H1 (cell line): ENCODE results near the gene FAT1.

Experiments used
- CREB1 ChIP-seq: IDR thresholded peaks from 2 replicates; pipeline ENCODE4 v1.6.1; 2012; ENCODE audit warnings: inconsistent platforms
- EP300 ChIP-seq, 2 experiments: IDR thresholded peaks; 1 replicate in 1 of 2; 2 replicates in 1 of 2; pipeline ENCODE4 v1.6.1; 2011 to 2012; ENCODE audit warnings: low read depth in 2 of 2, low read length in 2 of 2, mild to moderate bottlenecking in 2 of 2, borderline replicate concordance in 1 of 2, inconsistent platforms in 1 of 2, moderate library complexity in 1 of 2
- EZH2 ChIP-seq: fragments of 200-600 bp; sonication (generic); IDR thresholded peaks from 2 replicates; pipeline ENCODE4 v1.7.1; 2012; ENCODE audit warnings: low read depth, mild to moderate bottlenecking, moderate library complexity, low read length, inconsistent platforms; ENCODE audit not compliant: severe bottlenecking
- GTF2F1 ChIP-seq: IDR thresholded peaks from 2 replicates; pipeline ENCODE4 v1.6.1; 2012; ENCODE audit warnings: low read depth, low read length, improper control_type of control experiment, borderline replicate concordance
- HDAC2 ChIP-seq, 2 experiments: fragments of 300-600 bp in 1 of 2; sonication (generic) in 1 of 2; IDR thresholded peaks; 2 replicates each; pipeline ENCODE4 v1.6.1; 2011 to 2012; ENCODE audit warnings: low read depth in 2 of 2, low read length in 2 of 2, mild to moderate bottlenecking in 2 of 2, moderate library complexity in 2 of 2, borderline replicate concordance in 1 of 2, inconsistent platforms in 1 of 2
- HDAC6 ChIP-seq: IDR thresholded peaks from one replicate; pipeline ENCODE4 v1.7.1; 2012; ENCODE audit warnings: low read depth, mild to moderate bottlenecking, inconsistent platforms, low read length, moderate library complexity
- JUN ChIP-seq: IDR thresholded peaks from 2 replicates; pipeline ENCODE4 v1.6.1; 2011; ENCODE audit warnings: low read depth, mild to moderate bottlenecking, improper control_type of control experiment, low read length
- POLR2A ChIP-seq, 2 experiments: IDR thresholded peaks; 1 replicate in 1 of 2; 2 replicates in 1 of 2; pipeline ENCODE4 v1.6.1; 2011; ENCODE audit warnings: low read depth in 2 of 2, low read length in 2 of 2, mild to moderate bottlenecking in 2 of 2; ENCODE audit errors: control extremely low read depth in 1 of 2
- POLR2AphosphoS5 ChIP-seq: IDR thresholded peaks from 2 replicates; pipeline ENCODE4 v1.6.1; 2011; ENCODE audit warnings: low read depth, low read length
- RAD21 ChIP-seq, 2 experiments: IDR thresholded peaks in 1 of 2; conservative IDR thresholded peaks in 1 of 2; 2 replicates each; pipeline ENCODE4 v1.6.1; 2011; ENCODE audit warnings: low read depth in 2 of 2, low read length in 2 of 2, improper control_type of control experiment in 1 of 2, inconsistent platforms in 1 of 2, mild to moderate bottlenecking in 1 of 2, moderate library complexity in 1 of 2
- SIX5 ChIP-seq: IDR thresholded peaks from 2 replicates; pipeline ENCODE4 v1.6.1; 2011; ENCODE audit warnings: mild to moderate bottlenecking, low read depth, low read length
- TF ChIP-seq, protein P1 (sequence below): IDR thresholded peaks from 2 replicates; pipeline ENCODE4 v1.6.1; 2011; ENCODE audit warnings: low read depth, mild to moderate bottlenecking, low read length; ENCODE audit not compliant: insufficient read depth
- TF ChIP-seq, protein P2 (sequence below), 3 experiments: IDR thresholded peaks; 1 replicate in 2 of 3; 2 replicates in 1 of 3; pipeline versions ENCODE4 v1.5.1 to v1.6.1; 2011; ENCODE audit warnings: low read length in 3 of 3, mild to moderate bottlenecking in 3 of 3, inconsistent platforms in 2 of 3, low read depth in 1 of 3, moderate library complexity in 1 of 3; ENCODE audit not compliant: insufficient read depth in 1 of 3; ENCODE audit errors: control extremely low read depth in 1 of 3
- TF ChIP-seq, protein P3 (sequence below): IDR thresholded peaks from 2 replicates; pipeline ENCODE4 v1.6.1; 2011; ENCODE audit warnings: low read length, improper control_type of control experiment

DNA sequence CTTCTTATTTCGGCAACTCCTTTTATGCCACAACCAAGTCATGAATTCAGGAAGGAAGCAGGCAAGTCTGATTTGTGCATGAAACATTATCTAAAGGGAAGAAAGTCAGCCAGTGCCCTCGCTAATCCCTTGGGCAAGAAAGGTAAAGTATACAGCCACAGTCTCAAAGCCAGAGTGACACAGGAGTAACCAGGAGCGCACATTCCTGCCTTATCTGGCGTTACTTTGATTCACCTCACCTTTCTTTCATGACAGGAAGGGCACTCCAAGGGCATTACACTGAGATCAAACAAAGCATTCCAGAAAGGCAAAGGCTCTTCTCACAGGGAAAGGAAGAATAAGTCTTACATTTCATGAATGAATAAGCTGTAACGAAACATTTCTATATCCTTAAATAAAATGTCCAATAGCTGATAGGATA is 38.8 kb downstream of the FAT1 start:
- no peak for TF ChIP-seq HDAC6
- TF ChIP-seq, protein P1, sequence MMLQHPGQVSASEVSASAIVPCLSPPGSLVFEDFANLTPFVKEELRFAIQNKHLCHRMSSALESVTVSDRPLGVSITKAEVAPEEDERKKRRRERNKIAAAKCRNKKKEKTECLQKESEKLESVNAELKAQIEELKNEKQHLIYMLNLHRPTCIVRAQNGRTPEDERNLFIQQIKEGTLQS: no peak
- TF ChIP-seq EP300 (IDR thresholded peaks at IDR 0.05; ENCODE audit: borderline replicate concordance in 1 of 2, low read depth in 2 of 2, low read length in 2 of 2): no peak
- TF ChIP-seq RAD21 (IDR thresholded peaks at IDR 0.05 in 1 of 2, conservative IDR thresholded peaks at IDR 0.05 in 1 of 2; ENCODE audit: low read depth in 2 of 2, low read length in 2 of 2): no peak
- no peak for TF ChIP-seq POLR2A (IDR thresholded peaks at IDR 0.05; ENCODE audit: control extremely low read depth in 1 of 2, low read depth in 2 of 2, low read length in 2 of 2)
- no peak for TF ChIP-seq HDAC2 (IDR thresholded peaks at IDR 0.05; ENCODE audit: borderline replicate concordance in 1 of 2, low read depth in 2 of 2, low read length in 2 of 2)
- TF ChIP-seq, protein P2, sequence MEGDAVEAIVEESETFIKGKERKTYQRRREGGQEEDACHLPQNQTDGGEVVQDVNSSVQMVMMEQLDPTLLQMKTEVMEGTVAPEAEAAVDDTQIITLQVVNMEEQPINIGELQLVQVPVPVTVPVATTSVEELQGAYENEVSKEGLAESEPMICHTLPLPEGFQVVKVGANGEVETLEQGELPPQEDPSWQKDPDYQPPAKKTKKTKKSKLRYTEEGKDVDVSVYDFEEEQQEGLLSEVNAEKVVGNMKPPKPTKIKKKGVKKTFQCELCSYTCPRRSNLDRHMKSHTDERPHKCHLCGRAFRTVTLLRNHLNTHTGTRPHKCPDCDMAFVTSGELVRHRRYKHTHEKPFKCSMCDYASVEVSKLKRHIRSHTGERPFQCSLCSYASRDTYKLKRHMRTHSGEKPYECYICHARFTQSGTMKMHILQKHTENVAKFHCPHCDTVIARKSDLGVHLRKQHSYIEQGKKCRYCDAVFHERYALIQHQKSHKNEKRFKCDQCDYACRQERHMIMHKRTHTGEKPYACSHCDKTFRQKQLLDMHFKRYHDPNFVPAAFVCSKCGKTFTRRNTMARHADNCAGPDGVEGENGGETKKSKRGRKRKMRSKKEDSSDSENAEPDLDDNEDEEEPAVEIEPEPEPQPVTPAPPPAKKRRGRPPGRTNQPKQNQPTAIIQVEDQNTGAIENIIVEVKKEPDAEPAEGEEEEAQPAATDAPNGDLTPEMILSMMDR (IDR thresholded peaks at IDR 0.05; ENCODE audit: control extremely low read depth in 1 of 3, insufficient read depth in 1 of 3, low read depth in 1 of 3, low read length in 3 of 3): no peak
- TF ChIP-seq, protein P3, sequence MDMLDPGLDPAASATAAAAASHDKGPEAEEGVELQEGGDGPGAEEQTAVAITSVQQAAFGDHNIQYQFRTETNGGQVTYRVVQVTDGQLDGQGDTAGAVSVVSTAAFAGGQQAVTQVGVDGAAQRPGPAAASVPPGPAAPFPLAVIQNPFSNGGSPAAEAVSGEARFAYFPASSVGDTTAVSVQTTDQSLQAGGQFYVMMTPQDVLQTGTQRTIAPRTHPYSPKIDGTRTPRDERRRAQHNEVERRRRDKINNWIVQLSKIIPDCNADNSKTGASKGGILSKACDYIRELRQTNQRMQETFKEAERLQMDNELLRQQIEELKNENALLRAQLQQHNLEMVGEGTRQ: no peak
- TF ChIP-seq GTF2F1: no peak
- TF ChIP-seq POLR2AphosphoS5: no peak
- no peak for TF ChIP-seq JUN
- TF ChIP-seq EZH2: no peak
- TF ChIP-seq CREB1: no peak
- no peak for TF ChIP-seq SIX5
